Liver (tissue), 9 donors: ENCODE results near the gene DCXR. TPM values are rescaled to one million over a fixed set of nuclear protein-coding genes. Genes with fewer than 3 reads are reported as not detected.

Experiments used
- DNase-seq: peaks from one replicate; pipeline ENCODE4 v3.0.0-alpha.2; 2017; ENCODE audit warnings: low spot score
- H3K27ac ChIP-seq, 2 donors: one replicate each; pipeline ENCODE4 v1.7.0; 2013; ENCODE audit warnings: inconsistent platforms in 2 of 2, low read length in 2 of 2, control low read depth in 1 of 2, low read depth in 1 of 2, mild to moderate bottlenecking in 1 of 2
- H3K27me3 ChIP-seq, 4 donors: one replicate each; pipeline versions ENCODE4 v1.6.1 to v1.7.0; 2013; ENCODE audit warnings: low read length in 3 of 4, inconsistent platforms in 1 of 4, mild to moderate bottlenecking in 1 of 4, moderate library complexity in 1 of 4; ENCODE audit not compliant: control insufficient read depth in 4 of 4, insufficient read depth in 4 of 4
- H3K36me3 ChIP-seq, 4 donors: one replicate each; pipeline versions ENCODE4 v1.6.1 to v1.7.0; 2013; ENCODE audit warnings: low read length in 3 of 4, mild to moderate bottlenecking in 3 of 4, low read depth in 1 of 4, moderate library complexity in 1 of 4; ENCODE audit not compliant: control insufficient read depth in 4 of 4, insufficient read depth in 3 of 4
- H3K4me1 ChIP-seq, 4 donors: one replicate each; pipeline versions ENCODE4 v1.6.1 to v1.7.0; 2013; ENCODE audit warnings: low read length in 3 of 4, mild to moderate bottlenecking in 3 of 4, moderate library complexity in 1 of 4; ENCODE audit not compliant: control insufficient read depth in 4 of 4, insufficient read depth in 4 of 4
- H3K4me3 ChIP-seq, 3 donors: one replicate each; pipeline versions ENCODE4 v1.6.1 to v1.7.0; 2013; ENCODE audit warnings: low read length in 3 of 3, control low read depth in 1 of 3, low read depth in 1 of 3, mild to moderate bottlenecking in 1 of 3
- H3K9ac ChIP-seq, 2 donors: one replicate each; pipeline ENCODE4 v1.7.0; 2013; ENCODE audit warnings: low read length in 2 of 2, mild to moderate bottlenecking in 2 of 2, moderate library complexity in 2 of 2, control low read depth in 1 of 2, low read depth in 1 of 2
- H3K9me3 ChIP-seq, 4 donors: one replicate each; pipeline versions ENCODE4 v1.6.1 to v1.7.0; 2013; ENCODE audit warnings: low read length in 3 of 4; ENCODE audit not compliant: control insufficient read depth in 4 of 4
- EGR1 ChIP-seq, 2 donors: IDR thresholded peaks; 2 replicates each; pipeline ENCODE4 v1.6.1; 2016 to 2018; ENCODE audit warnings: antibody characterized with exemption in 2 of 2, low read depth in 2 of 2
- FOXA1 ChIP-seq: IDR thresholded peaks from 2 replicates; pipeline ENCODE4 v1.6.1; 2016; ENCODE audit warnings: antibody characterized with exemption
- FOXA2 ChIP-seq: IDR thresholded peaks from 2 replicates; pipeline ENCODE4 v1.6.1; 2016; ENCODE audit warnings: antibody characterized with exemption
- GABPA ChIP-seq, 2 donors: IDR thresholded peaks in 1 of 2; conservative IDR thresholded peaks in 1 of 2; 2 replicates each; pipeline ENCODE4 v1.6.1; 2016; ENCODE audit warnings: antibody characterized with exemption in 2 of 2, mild to moderate bottlenecking in 1 of 2, moderate library complexity in 1 of 2
- HNF4A ChIP-seq, 2 donors: conservative IDR thresholded peaks; 2 replicates each; pipeline ENCODE4 v1.6.1; 2016; ENCODE audit warnings: antibody characterized with exemption in 2 of 2, mild to moderate bottlenecking in 2 of 2
- HNF4G ChIP-seq: IDR thresholded peaks from 2 replicates; pipeline ENCODE4 v1.6.1; 2016; ENCODE audit warnings: antibody characterized with exemption
- JUND ChIP-seq, 2 donors: IDR thresholded peaks; 2 replicates each; pipeline ENCODE4 v1.6.1; 2016; ENCODE audit warnings: antibody characterized with exemption in 2 of 2
- NR2F2 ChIP-seq: IDR thresholded peaks from 2 replicates; pipeline ENCODE4 v1.6.1; 2016; ENCODE audit warnings: antibody characterized with exemption
- RAD21 ChIP-seq, 2 donors: IDR thresholded peaks; 2 replicates each; pipeline ENCODE4 v1.6.1; 2016; ENCODE audit warnings: antibody characterized with exemption in 2 of 2, mild to moderate bottlenecking in 2 of 2
- RXRA ChIP-seq, 2 donors: IDR thresholded peaks; 2 replicates each; pipeline ENCODE4 v1.6.1; 2017 to 2018; ENCODE audit warnings: antibody characterized with exemption in 2 of 2, mild to moderate bottlenecking in 1 of 2
- TAF1 ChIP-seq: conservative IDR thresholded peaks from 2 replicates; pipeline ENCODE4 v1.6.1; 2016; ENCODE audit warnings: antibody characterized with exemption, mild to moderate bottlenecking
- YY1 ChIP-seq: IDR thresholded peaks from 2 replicates; pipeline ENCODE4 v1.6.1; 2016; ENCODE audit warnings: antibody characterized with exemption, mild to moderate bottlenecking
- WGBS: extraction: QIAGEN DNeasy Blood & Tissue Kit; methylation state at CpG from one replicate; pipeline ENCODE4 v1.1.7; 2013; 5-methylcytosine and 5-hydroxymethylcytosine counted together
- polyA plus RNA-seq, 2 donors: library from polyadenylated mRNA; stranded (reverse) in 1 of 2; unstranded in 1 of 2; fragments of 200-250 nt in 1 of 2; fragments of >200 nt in 1 of 2; fragmentation: Nextera tagmentation in 1 of 2; extraction: Ambion mirVana in 1 of 2; gene quantifications; one replicate each; pipeline versions ENCODE4 v1.2.1 to v1.2.3, GENCODE V29; 2013 to 2015
- total RNA-seq, 2 donors: library from RNA; depleted of rRNA; stranded (reverse); fragments of >200 nt; gene quantifications; one replicate each; pipeline ENCODE4 v1.2.3, GENCODE V29; 2014
- TF ChIP-seq, protein P1 (sequence below): IDR thresholded peaks from 2 replicates; pipeline ENCODE4 v1.6.1; 2016; ENCODE audit warnings: antibody characterized with exemption
- TF ChIP-seq, protein P2 (sequence below): fragments of 150-350 bp; IDR thresholded peaks from 2 replicates; pipeline ENCODE4 v1.5.1; 2017; ENCODE audit warnings: improper control_type of control experiment, low read depth, low read length; ENCODE audit not compliant: missing input control
- TF ChIP-seq, protein P3 (sequence below): IDR thresholded peaks from 2 replicates; pipeline ENCODE4 v1.6.1; 2016; ENCODE audit warnings: antibody characterized with exemption, mild to moderate bottlenecking
- TF ChIP-seq, protein P4 (sequence below): IDR thresholded peaks from 2 replicates; pipeline ENCODE4 v1.6.1; 2016; ENCODE audit warnings: antibody characterized with exemption
- donor health status: healthy.
- donor health status: healthy.
- donor health status: healthy.
- donor health status: healthy.
- donor health status: healthy.

The DCXR gene
- total and polyA plus RNA-seq, 4 donors = 58.6 to 1,190 (median 585) TPM

DNA sequence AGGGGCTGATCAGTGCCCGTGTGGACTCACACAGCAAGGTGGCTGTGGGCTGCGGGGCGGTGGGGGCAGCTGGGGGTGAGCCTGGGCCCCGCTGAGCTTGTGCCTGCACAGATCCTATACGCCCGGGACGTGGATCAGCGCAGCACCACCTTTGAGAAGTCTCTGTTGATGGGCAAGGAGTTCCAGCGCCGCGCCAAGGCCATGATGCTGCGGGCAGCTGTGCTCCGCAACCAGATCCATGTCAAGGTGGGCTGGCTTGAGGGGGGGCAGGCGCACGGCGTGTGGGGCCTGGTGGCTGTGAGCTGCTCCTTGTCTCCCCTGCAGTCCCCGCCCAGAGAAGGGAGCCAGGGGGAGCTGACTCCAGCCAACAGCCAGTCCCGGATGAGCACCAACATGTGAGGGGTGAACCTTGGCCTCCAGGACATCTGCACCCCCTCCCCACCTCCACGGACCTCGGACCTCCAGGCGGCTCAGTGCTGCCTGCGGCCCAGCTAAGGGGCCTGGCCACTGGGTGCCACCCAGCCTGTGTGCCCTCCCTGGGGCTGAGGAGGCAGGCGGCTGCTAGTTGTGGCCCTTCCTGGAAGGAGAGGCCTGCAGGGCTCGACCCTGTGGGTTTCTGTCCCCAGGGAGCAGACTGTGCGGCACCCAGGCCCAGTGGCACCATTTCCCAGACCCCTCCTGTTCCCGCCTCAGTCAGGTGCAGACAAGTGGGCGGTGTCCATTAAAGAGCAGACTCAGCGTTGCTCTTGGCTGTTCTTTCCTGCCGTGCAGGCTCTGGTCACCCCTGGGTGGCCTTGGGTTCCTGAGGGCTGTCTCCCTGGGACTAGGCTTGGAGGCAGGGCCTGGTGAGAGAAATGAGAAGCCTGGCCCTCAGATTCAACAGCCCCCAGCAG, 19.5 kb upstream of the DCXR start:
- no peak overlapping the region for H3K9ac ChIP-seq
- TF ChIP-seq, protein P1, sequence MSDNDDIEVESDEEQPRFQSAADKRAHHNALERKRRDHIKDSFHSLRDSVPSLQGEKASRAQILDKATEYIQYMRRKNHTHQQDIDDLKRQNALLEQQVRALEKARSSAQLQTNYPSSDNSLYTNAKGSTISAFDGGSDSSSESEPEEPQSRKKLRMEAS = no peak
- TF ChIP-seq EGR1 (IDR thresholded peaks at IDR 0.05; ENCODE audit: low read depth in 2 of 2) (no peak), GABPA (IDR thresholded peaks at IDR 0.05 in 1 of 2, conservative IDR thresholded peaks at IDR 0.05 in 1 of 2) (no peak), HNF4A (conservative IDR thresholded peaks at IDR 0.05) (no peak), NR2F2 (no peak), YY1 (no peak), HNF4G (no peak), TAF1 (no peak), JUND (IDR thresholded peaks at IDR 0.05) (no peak), RAD21 (IDR thresholded peaks at IDR 0.05) (no peak), FOXA2 (no peak), RXRA (IDR thresholded peaks at IDR 0.05) (no peak), FOXA1 (no peak)
- TF ChIP-seq, protein P2, sequence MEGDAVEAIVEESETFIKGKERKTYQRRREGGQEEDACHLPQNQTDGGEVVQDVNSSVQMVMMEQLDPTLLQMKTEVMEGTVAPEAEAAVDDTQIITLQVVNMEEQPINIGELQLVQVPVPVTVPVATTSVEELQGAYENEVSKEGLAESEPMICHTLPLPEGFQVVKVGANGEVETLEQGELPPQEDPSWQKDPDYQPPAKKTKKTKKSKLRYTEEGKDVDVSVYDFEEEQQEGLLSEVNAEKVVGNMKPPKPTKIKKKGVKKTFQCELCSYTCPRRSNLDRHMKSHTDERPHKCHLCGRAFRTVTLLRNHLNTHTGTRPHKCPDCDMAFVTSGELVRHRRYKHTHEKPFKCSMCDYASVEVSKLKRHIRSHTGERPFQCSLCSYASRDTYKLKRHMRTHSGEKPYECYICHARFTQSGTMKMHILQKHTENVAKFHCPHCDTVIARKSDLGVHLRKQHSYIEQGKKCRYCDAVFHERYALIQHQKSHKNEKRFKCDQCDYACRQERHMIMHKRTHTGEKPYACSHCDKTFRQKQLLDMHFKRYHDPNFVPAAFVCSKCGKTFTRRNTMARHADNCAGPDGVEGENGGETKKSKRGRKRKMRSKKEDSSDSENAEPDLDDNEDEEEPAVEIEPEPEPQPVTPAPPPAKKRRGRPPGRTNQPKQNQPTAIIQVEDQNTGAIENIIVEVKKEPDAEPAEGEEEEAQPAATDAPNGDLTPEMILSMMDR = no peak
- TF ChIP-seq, protein P3, sequence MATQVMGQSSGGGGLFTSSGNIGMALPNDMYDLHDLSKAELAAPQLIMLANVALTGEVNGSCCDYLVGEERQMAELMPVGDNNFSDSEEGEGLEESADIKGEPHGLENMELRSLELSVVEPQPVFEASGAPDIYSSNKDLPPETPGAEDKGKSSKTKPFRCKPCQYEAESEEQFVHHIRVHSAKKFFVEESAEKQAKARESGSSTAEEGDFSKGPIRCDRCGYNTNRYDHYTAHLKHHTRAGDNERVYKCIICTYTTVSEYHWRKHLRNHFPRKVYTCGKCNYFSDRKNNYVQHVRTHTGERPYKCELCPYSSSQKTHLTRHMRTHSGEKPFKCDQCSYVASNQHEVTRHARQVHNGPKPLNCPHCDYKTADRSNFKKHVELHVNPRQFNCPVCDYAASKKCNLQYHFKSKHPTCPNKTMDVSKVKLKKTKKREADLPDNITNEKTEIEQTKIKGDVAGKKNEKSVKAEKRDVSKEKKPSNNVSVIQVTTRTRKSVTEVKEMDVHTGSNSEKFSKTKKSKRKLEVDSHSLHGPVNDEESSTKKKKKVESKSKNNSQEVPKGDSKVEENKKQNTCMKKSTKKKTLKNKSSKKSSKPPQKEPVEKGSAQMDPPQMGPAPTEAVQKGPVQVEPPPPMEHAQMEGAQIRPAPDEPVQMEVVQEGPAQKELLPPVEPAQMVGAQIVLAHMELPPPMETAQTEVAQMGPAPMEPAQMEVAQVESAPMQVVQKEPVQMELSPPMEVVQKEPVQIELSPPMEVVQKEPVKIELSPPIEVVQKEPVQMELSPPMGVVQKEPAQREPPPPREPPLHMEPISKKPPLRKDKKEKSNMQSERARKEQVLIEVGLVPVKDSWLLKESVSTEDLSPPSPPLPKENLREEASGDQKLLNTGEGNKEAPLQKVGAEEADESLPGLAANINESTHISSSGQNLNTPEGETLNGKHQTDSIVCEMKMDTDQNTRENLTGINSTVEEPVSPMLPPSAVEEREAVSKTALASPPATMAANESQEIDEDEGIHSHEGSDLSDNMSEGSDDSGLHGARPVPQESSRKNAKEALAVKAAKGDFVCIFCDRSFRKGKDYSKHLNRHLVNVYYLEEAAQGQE = no peak
- TF ChIP-seq, protein P4, sequence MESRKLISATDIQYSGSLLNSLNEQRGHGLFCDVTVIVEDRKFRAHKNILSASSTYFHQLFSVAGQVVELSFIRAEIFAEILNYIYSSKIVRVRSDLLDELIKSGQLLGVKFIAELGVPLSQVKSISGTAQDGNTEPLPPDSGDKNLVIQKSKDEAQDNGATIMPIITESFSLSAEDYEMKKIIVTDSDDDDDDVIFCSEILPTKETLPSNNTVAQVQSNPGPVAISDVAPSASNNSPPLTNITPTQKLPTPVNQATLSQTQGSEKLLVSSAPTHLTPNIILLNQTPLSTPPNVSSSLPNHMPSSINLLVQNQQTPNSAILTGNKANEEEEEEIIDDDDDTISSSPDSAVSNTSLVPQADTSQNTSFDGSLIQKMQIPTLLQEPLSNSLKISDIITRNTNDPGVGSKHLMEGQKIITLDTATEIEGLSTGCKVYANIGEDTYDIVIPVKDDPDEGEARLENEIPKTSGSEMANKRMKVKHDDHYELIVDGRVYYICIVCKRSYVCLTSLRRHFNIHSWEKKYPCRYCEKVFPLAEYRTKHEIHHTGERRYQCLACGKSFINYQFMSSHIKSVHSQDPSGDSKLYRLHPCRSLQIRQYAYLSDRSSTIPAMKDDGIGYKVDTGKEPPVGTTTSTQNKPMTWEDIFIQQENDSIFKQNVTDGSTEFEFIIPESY = no peak
- no peak overlapping the region for H3K4me3 ChIP-seq
- H3K27ac ChIP-seq = no peak overlapping the region
- peaks cover 9 to 22% (median 17%) of the 10 kb centered on the region in 4 donors for H3K4me1 ChIP-seq
- no peak for DNase-seq
- WGBS = 84% methylated on average over 29 of the region's 29 CpGs
- H3K36me3 ChIP-seq = peaks cover 6 to 66% (median 30%) of the 10 kb centered on the region in 4 donors
- H3K9me3 ChIP-seq = no peaks in the 10 kb centered on the region
- H3K27me3 ChIP-seq = no peaks in the 10 kb centered on the region
